22Rv1 (cell line): ENCODE results near the gene WDR1.
A peak's percentile ranks its signal among the peaks of the same experiment; 100 is the strongest.

Experiments used
- H3K27ac ChIP-seq: fragments of 450-650 bp; 2 replicates; pipeline ENCODE4 v1.5.1; 2017
- CTCF ChIP-seq: fragments of 450-650 bp; IDR thresholded peaks from 2 replicates; pipeline ENCODE4 v1.5.1; 2017; ENCODE audit warnings: mild to moderate bottlenecking
- ZFX ChIP-seq: fragments of 450-650 bp; IDR thresholded peaks from 2 replicates; pipeline ENCODE4 v1.6.1; 2017; ENCODE audit warnings: antibody characterized with exemption, borderline replicate concordance

Gene WDR1

GRCh38 chr4:10091531-10092181 lies 24.9 kb downstream of the WDR1 start:
- TF ChIP-seq CTCF (no peak), ZFX (no peak)
- H3K27ac ChIP-seq = no peak overlapping the region

GRCh38 chr4:10090467-10091250 lies 25.9 kb downstream of the WDR1 start:
- no peak overlapping the region for H3K27ac ChIP-seq
- TF ChIP-seq CTCF (no peak), ZFX (no peak)

GRCh38 chr4:10089346-10089745 lies 27.3 kb downstream of the WDR1 start:
- H3K27ac ChIP-seq = no peak overlapping the region
- TF ChIP-seq ZFX (no peak), CTCF (peak; percentile 65)

GRCh38 chr4:10088135-10089010 lies 28.2 kb downstream of the WDR1 start:
- no peak for TF ChIP-seq CTCF
- no peak for TF ChIP-seq ZFX
- no peak overlapping the region for H3K27ac ChIP-seq

GRCh38 chr4:10087152-10087791 lies 29.3 kb downstream of the WDR1 start:
- H3K27ac ChIP-seq = no peak overlapping the region
- TF ChIP-seq ZFX (no peak), CTCF (no peak)

GRCh38 chr4:10086506-10087120 lies 30.0 kb downstream of the WDR1 start:
- TF ChIP-seq CTCF (no peak), ZFX (no peak)
- no peak overlapping the region for H3K27ac ChIP-seq
